GM12878 (cell line): ENCODE results near the gene HJV. TPM values are rescaled to one million over a fixed set of nuclear protein-coding genes. Genes with fewer than 3 reads are reported as not detected.

ENCODE experiments used
- ATAC-seq: fragments of 200-7000 bp; cut with Tn5 transposase; 3 replicates; pipeline ENCODE4 v1.9.1; 2020; ENCODE audit warnings: mild to moderate bottlenecking, moderate library complexity
- BruUV-seq: library from RNA; stranded (reverse); fragments of 400-500 nt; replicated peaks from 2 replicates; lab custom pipeline; 2021; lab: Mats Ljungman, UMichigan
- CTCF ChIA-PET: fragments of 300-600 bp; sonication (Branson Sonifier 250); formaldehyde crosslinking; extraction: SDS; loops from one replicate; lab custom pipeline; 2021; ENCODE audit warnings: inconsistent platforms; lab: Yijun Ruan, JAX
- POLR2A ChIA-PET: fragments of 350-600 bp; formaldehyde crosslinking; extraction: SDS; loops from one replicate; lab custom pipeline; 2021; ENCODE audit warnings: inconsistent platforms; lab: Charles Lee
- RAD21 ChIA-PET: fragments of 300-600 bp; sonication (Branson Sonifier 250); formaldehyde crosslinking; loops from one replicate; lab custom pipeline; 2023; ENCODE audit warnings: antibody characterized with exemption; ENCODE audit not compliant: unreplicated experiment; lab: Charles Lee
- SMC1A ChIA-PET: fragments of 300-600 bp; sonication (Branson Sonifier 250); formaldehyde crosslinking; loops from one replicate; lab custom pipeline; 2023; ENCODE audit not compliant: unreplicated experiment, uncharacterized antibody; lab: Charles Lee
- DNase-seq: peaks from one replicate; pipeline ENCODE4 v3.0.0-alpha.2; 2011; ENCODE audit warnings: low read depth, low spot score
- FAIRE-seq: peaks from 3 replicates; lab custom pipeline; 2011; peaks lifted over from hg19 to GRCh38; lab: Jason Lieb, UNC
- H2AFZ ChIP-seq: 2 replicates; pipeline ENCODE4 v1.6.0; 2011; ENCODE audit warnings: low read depth, low read length, control low read depth; ENCODE audit not compliant: control insufficient read depth
- H3K27ac ChIP-seq: 2 replicates; pipeline ENCODE4 v1.5.1; 2011; ENCODE audit warnings: control low read depth; ENCODE audit not compliant: control insufficient read depth, insufficient read depth
- H3K27me3 ChIP-seq, 2 experiments: replicated peaks in 1 of 2; 2 replicates each; pipeline versions ENCODE4 v1.6.0 to v1.6.1; 2011; ENCODE audit warnings: low read length in 1 of 2; ENCODE audit not compliant: control insufficient read depth in 2 of 2, insufficient read depth in 2 of 2
- H3K36me3 ChIP-seq, 2 experiments: 2 replicates each; pipeline ENCODE4 v1.5.1; 2011; ENCODE audit warnings: low read length in 1 of 2; ENCODE audit not compliant: control insufficient read depth in 2 of 2, insufficient read depth in 2 of 2
- H3K4me1 ChIP-seq: 2 replicates; pipeline ENCODE4 v1.6.1; 2011; ENCODE audit warnings: mild to moderate bottlenecking, low read length, moderate library complexity, mixed read lengths; ENCODE audit not compliant: control insufficient read depth, insufficient read depth
- H3K4me2 ChIP-seq: 2 replicates; pipeline ENCODE4 v1.6.0; 2011; ENCODE audit warnings: control low read depth; ENCODE audit not compliant: control insufficient read depth, insufficient read depth
- H3K4me3 ChIP-seq: fragments of 200-600 bp; sonication (generic); 2 replicates; pipeline ENCODE4 v1.5.1; 2016
- H3K79me2 ChIP-seq: 2 replicates; pipeline ENCODE4 v1.6.0; 2011; ENCODE audit warnings: low read length; ENCODE audit not compliant: control insufficient read depth, insufficient read depth
- H3K9ac ChIP-seq: 2 replicates; pipeline ENCODE4 v1.8.0; 2011; ENCODE audit warnings: low read length, control low read depth, mixed read lengths; ENCODE audit not compliant: control insufficient read depth, insufficient read depth
- H3K9me3 ChIP-seq: replicated peaks from 3 replicates; pipeline ENCODE4 v1.5.1; 2011; ENCODE audit warnings: mild to moderate bottlenecking, low read length; ENCODE audit not compliant: control insufficient read depth, insufficient read depth
- H4K20me1 ChIP-seq: 2 replicates; pipeline ENCODE4 v1.6.0; 2011; ENCODE audit not compliant: control insufficient read depth, insufficient read depth
- CHD1 ChIP-seq: IDR thresholded peaks from 2 replicates; pipeline ENCODE4 v1.6.1; 2012; ENCODE audit warnings: low read depth, low read length, improper control_type of control experiment
- FOS ChIP-seq: IDR thresholded peaks from 3 replicates; pipeline ENCODE4 v1.6.1; 2011; ENCODE audit warnings: borderline replicate concordance; ENCODE audit not compliant: insufficient read length; ENCODE audit errors: extremely low read depth
- POLR2AphosphoS5 ChIP-seq: IDR thresholded peaks from 2 replicates; pipeline ENCODE4 v1.6.1; 2011; ENCODE audit warnings: mild to moderate bottlenecking, low read length, inconsistent platforms
- SMAD5 ChIP-seq: IDR thresholded peaks from 2 replicates; pipeline ENCODE4 v1.6.1; 2016; ENCODE audit warnings: antibody characterized with exemption, low read depth
- WGBS: methylation state at CpG from one replicate; pipeline ENCODE4 v1.1.6; 2016; ENCODE audit warnings: low lambda C conversion rate; ENCODE audit not compliant: insufficient replicate concordance, insufficient coverage; ENCODE audit errors: missing lambda C conversion rate; 5-methylcytosine and 5-hydroxymethylcytosine counted together
- in situ Hi-C: fragments of 300-500 bp; cut with MboI; formaldehyde crosslinking; loops from 9 replicates; pipeline ENCODE4 v1.14.3; 2018; ENCODE audit warnings: mixed read lengths
- intact Hi-C: fragments of 100-400 bp; cut with micrococcal nuclease; formaldehyde crosslinking; loops from one replicate; pipeline ENCODE4 v1.14.2; 2022; ENCODE audit not compliant: unreplicated experiment
- polyA plus RNA-seq, 11 experiments: library from polyadenylated mRNA; depleted of rRNA in 4 of 11; unstranded in 6 of 11; stranded (reverse) in 5 of 11; fragments of >200 nt; fragmentation: Nextera tagmentation in 4 of 11; fragmentation: Illumina TruSeq in 1 of 11; extraction: Ambion mirVana in 4 of 11; extraction: Trizol in 1 of 11; gene quantifications; 1 replicate in 1 of 11; 2 replicates in 10 of 11; pipeline versions ENCODE4 v1.2.1 to v1.2.3, GENCODE V29; 2011 to 2016; ENCODE audit warnings: inconsistent platforms in 2 of 11, missing spikeins in 2 of 11, low read depth in 1 of 11
- total RNA-seq, 4 experiments: library from RNA; depleted of rRNA in 3 of 4; stranded (reverse); fragments of >200 nt in 3 of 4; fragmentation: Illumina TruSeq in 1 of 4; extraction: Trizol in 1 of 4; gene quantifications; 2 replicates each; pipeline versions ENCODE4 v1.2.1 to v1.2.3, GENCODE V29; 2013 to 2021
- TF ChIP-seq, protein P1 (sequence below): fragments of 450-650 bp; IDR thresholded peaks from 2 replicates; pipeline ENCODE4 v1.6.1; 2017; ENCODE audit warnings: mild to moderate bottlenecking

Gene HJV
- total and polyA plus RNA-seq, 10 of the 15 experiments (the other 5 are each of a cell fraction or from before 2014, with no cell fraction given): not detected

DNA sequence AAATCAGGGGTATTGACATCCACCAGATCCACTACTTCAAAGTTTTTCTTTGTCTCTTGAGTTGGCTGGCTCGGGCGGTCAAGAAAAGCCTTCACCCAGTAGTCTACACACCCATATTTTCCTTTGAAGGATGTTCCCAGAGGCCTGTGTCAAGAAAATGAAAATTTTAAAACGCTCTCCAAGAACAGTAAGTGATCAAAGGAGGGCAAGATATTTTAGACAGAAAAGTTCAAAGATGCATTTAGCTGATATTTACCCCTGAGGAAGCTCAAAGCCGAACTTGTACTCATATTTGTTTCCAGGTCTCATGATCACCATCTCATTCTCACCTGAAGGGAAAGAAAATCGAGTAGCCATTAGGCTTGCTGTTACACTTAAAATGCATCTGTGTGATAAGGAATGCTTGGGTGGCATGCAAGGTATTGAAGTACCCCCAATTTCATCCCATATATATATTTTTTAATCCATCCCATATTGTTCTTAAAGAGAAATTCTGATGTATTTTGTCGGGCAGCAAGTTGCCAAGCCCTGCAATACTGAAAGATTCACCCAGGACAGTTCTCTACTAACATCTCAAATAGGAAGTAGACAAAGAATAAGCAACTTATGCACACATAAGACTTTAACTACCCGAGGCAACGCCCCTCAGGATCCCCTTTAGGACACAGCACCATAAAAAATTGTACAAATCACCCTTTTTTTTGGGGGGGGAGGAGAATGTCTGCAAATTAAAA lies 26.2 kb downstream of the HJV start:
- Histone ChIP-seq H3K9ac (peak overlapping the region; percentile 75), H3K79me2 (peaks cover 15% of the 10 kb centered on the region), H2AFZ (peak overlapping the region; percentile 40; the same call in 1 of the 2 replicates), H3K36me3 (peaks cover 0 to 3% of the 10 kb centered on the region in 2 experiments; a peak in 2 of 4 replicates), H4K20me1 (no peaks in the 10 kb centered on the region), H3K4me3 (peak overlapping the region; percentile 81), H3K27me3 (no peaks in the 10 kb centered on the region), H3K27ac (peak overlapping the region; percentile 67), H3K4me2 (peak overlapping the region; percentile 86), H3K9me3 (no peaks in the 10 kb centered on the region), H3K4me1 (peaks cover 8% of the 10 kb centered on the region)
- in situ Hi-C loops: no loop called here
- POLR2A ChIA-PET: interaction anchor here (1.1 to 4.1 kb wide), 5 partner anchors 10 to 68 kb away, joined by 3 to 82 read pairs (median 12); partner anchors contain the start of gene RBM8A
- 9% methylated on average over 8 of the region's 8 CpGs for WGBS
- CTCF ChIA-PET: interaction anchor here (0.7 to 12.2 kb wide), 4 partner anchors 12 to 104 kb away, joined by 3 to 196 read pairs (median 4); no protein-coding TSS in a partner anchor
- SMC1A ChIA-PET: interaction anchor here (1.1 to 12.5 kb wide), 4 partner anchors 8 to 41 kb away, joined by 3 to 244 read pairs (median 10); no protein-coding TSS in a partner anchor
- TF ChIP-seq FOS: no peak
- no peak for TF ChIP-seq POLR2AphosphoS5
- TF ChIP-seq CHD1: 0 out of 2 replicates have a peak, but pooled peaks have one; percentile 46
- TF ChIP-seq SMAD5: peak; percentile 46; the same call in 1 of the 2 replicates
- TF ChIP-seq, protein P1, sequence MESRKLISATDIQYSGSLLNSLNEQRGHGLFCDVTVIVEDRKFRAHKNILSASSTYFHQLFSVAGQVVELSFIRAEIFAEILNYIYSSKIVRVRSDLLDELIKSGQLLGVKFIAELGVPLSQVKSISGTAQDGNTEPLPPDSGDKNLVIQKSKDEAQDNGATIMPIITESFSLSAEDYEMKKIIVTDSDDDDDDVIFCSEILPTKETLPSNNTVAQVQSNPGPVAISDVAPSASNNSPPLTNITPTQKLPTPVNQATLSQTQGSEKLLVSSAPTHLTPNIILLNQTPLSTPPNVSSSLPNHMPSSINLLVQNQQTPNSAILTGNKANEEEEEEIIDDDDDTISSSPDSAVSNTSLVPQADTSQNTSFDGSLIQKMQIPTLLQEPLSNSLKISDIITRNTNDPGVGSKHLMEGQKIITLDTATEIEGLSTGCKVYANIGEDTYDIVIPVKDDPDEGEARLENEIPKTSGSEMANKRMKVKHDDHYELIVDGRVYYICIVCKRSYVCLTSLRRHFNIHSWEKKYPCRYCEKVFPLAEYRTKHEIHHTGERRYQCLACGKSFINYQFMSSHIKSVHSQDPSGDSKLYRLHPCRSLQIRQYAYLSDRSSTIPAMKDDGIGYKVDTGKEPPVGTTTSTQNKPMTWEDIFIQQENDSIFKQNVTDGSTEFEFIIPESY: no peak
- TSS peak; percentile 69 for BruUV-seq
- 0 out of 3 replicates have a peak, but pooled peaks have one; percentile 13 for ATAC-seq
- DNase-seq: no peak
- RAD21 ChIA-PET: interaction anchor here (1.1 to 7.4 kb wide), 3 partner anchors 13 to 33 kb away, joined by 3 to 100 read pairs (median 6); no protein-coding TSS in a partner anchor
- FAIRE-seq: no peak
- intact Hi-C loops: no loop called here
